Liver (tissue), 9 donors: Measurements from ENCODE around the gene SERINC3. TPM values are rescaled to one million over a fixed set of nuclear protein-coding genes. Genes with fewer than 3 reads are reported as not detected.

Source experiments
- DNase-seq: peaks from one replicate; pipeline ENCODE4 v3.0.0-alpha.2; 2017; ENCODE audit warnings: low spot score
- H3K27ac ChIP-seq, 2 donors: one replicate each; pipeline ENCODE4 v1.7.0; 2013; ENCODE audit warnings: inconsistent platforms in 2 of 2, low read length in 2 of 2, control low read depth in 1 of 2, low read depth in 1 of 2, mild to moderate bottlenecking in 1 of 2
- H3K27me3 ChIP-seq, 4 donors: one replicate each; pipeline versions ENCODE4 v1.6.1 to v1.7.0; 2013; ENCODE audit warnings: low read length in 3 of 4, inconsistent platforms in 1 of 4, mild to moderate bottlenecking in 1 of 4, moderate library complexity in 1 of 4; ENCODE audit not compliant: control insufficient read depth in 4 of 4, insufficient read depth in 4 of 4
- H3K36me3 ChIP-seq, 4 donors: one replicate each; pipeline versions ENCODE4 v1.6.1 to v1.7.0; 2013; ENCODE audit warnings: low read length in 3 of 4, mild to moderate bottlenecking in 3 of 4, low read depth in 1 of 4, moderate library complexity in 1 of 4; ENCODE audit not compliant: control insufficient read depth in 4 of 4, insufficient read depth in 3 of 4
- H3K4me1 ChIP-seq, 4 donors: one replicate each; pipeline versions ENCODE4 v1.6.1 to v1.7.0; 2013; ENCODE audit warnings: low read length in 3 of 4, mild to moderate bottlenecking in 3 of 4, moderate library complexity in 1 of 4; ENCODE audit not compliant: control insufficient read depth in 4 of 4, insufficient read depth in 4 of 4
- H3K4me3 ChIP-seq, 3 donors: one replicate each; pipeline versions ENCODE4 v1.6.1 to v1.7.0; 2013; ENCODE audit warnings: low read length in 3 of 3, control low read depth in 1 of 3, low read depth in 1 of 3, mild to moderate bottlenecking in 1 of 3
- H3K9ac ChIP-seq, 2 donors: one replicate each; pipeline ENCODE4 v1.7.0; 2013; ENCODE audit warnings: low read length in 2 of 2, mild to moderate bottlenecking in 2 of 2, moderate library complexity in 2 of 2, control low read depth in 1 of 2, low read depth in 1 of 2
- H3K9me3 ChIP-seq, 4 donors: one replicate each; pipeline versions ENCODE4 v1.6.1 to v1.7.0; 2013; ENCODE audit warnings: low read length in 3 of 4; ENCODE audit not compliant: control insufficient read depth in 4 of 4
- EGR1 ChIP-seq, 2 donors: IDR thresholded peaks; 2 replicates each; pipeline ENCODE4 v1.6.1; 2016 to 2018; ENCODE audit warnings: antibody characterized with exemption in 2 of 2, low read depth in 2 of 2
- FOXA1 ChIP-seq: IDR thresholded peaks from 2 replicates; pipeline ENCODE4 v1.6.1; 2016; ENCODE audit warnings: antibody characterized with exemption
- HNF4A ChIP-seq, 2 donors: conservative IDR thresholded peaks; 2 replicates each; pipeline ENCODE4 v1.6.1; 2016; ENCODE audit warnings: antibody characterized with exemption in 2 of 2, mild to moderate bottlenecking in 2 of 2
- HNF4G ChIP-seq: IDR thresholded peaks from 2 replicates; pipeline ENCODE4 v1.6.1; 2016; ENCODE audit warnings: antibody characterized with exemption
- JUND ChIP-seq, 2 donors: IDR thresholded peaks; 2 replicates each; pipeline ENCODE4 v1.6.1; 2016; ENCODE audit warnings: antibody characterized with exemption in 2 of 2
- RAD21 ChIP-seq, 2 donors: IDR thresholded peaks; 2 replicates each; pipeline ENCODE4 v1.6.1; 2016; ENCODE audit warnings: antibody characterized with exemption in 2 of 2, mild to moderate bottlenecking in 2 of 2
- SP1 ChIP-seq: IDR thresholded peaks from 2 replicates; pipeline ENCODE4 v1.6.1; 2018; ENCODE audit warnings: antibody characterized with exemption, mild to moderate bottlenecking
- YY1 ChIP-seq: IDR thresholded peaks from 2 replicates; pipeline ENCODE4 v1.6.1; 2016; ENCODE audit warnings: antibody characterized with exemption, mild to moderate bottlenecking
- WGBS: extraction: QIAGEN DNeasy Blood & Tissue Kit; methylation state at CpG from one replicate; pipeline ENCODE4 v1.1.7; 2013; 5-methylcytosine and 5-hydroxymethylcytosine counted together
- polyA plus RNA-seq, 2 donors: library from polyadenylated mRNA; stranded (reverse) in 1 of 2; unstranded in 1 of 2; fragments of 200-250 nt in 1 of 2; fragments of >200 nt in 1 of 2; fragmentation: Nextera tagmentation in 1 of 2; extraction: Ambion mirVana in 1 of 2; gene quantifications; one replicate each; pipeline versions ENCODE4 v1.2.1 to v1.2.3, GENCODE V29; 2013 to 2015
- total RNA-seq, 2 donors: library from RNA; depleted of rRNA; stranded (reverse); fragments of >200 nt; gene quantifications; one replicate each; pipeline ENCODE4 v1.2.3, GENCODE V29; 2014
- TF ChIP-seq, protein P1 (sequence below): IDR thresholded peaks from 2 replicates; pipeline ENCODE4 v1.6.1; 2016; ENCODE audit warnings: antibody characterized with exemption
- TF ChIP-seq, protein P2 (sequence below): IDR thresholded peaks from 2 replicates; pipeline ENCODE4 v1.6.1; 2016; ENCODE audit warnings: antibody characterized with exemption
- TF ChIP-seq, protein P3 (sequence below): fragments of 150-350 bp; IDR thresholded peaks from 2 replicates; pipeline ENCODE4 v1.5.1; 2017; ENCODE audit warnings: improper control_type of control experiment, low read depth, low read length; ENCODE audit not compliant: missing input control
- TF ChIP-seq, protein P4 (sequence below): IDR thresholded peaks from 2 replicates; pipeline ENCODE4 v1.6.1; 2016; ENCODE audit warnings: antibody characterized with exemption, mild to moderate bottlenecking
- donor health status: healthy.
- donor health status: healthy.
- donor health status: healthy.
- donor health status: healthy.
- donor health status: healthy.

The SERINC3 gene
- total and polyA plus RNA-seq, 4 donors: 51.1 to 70.0 (median 58.5) TPM

DNA sequence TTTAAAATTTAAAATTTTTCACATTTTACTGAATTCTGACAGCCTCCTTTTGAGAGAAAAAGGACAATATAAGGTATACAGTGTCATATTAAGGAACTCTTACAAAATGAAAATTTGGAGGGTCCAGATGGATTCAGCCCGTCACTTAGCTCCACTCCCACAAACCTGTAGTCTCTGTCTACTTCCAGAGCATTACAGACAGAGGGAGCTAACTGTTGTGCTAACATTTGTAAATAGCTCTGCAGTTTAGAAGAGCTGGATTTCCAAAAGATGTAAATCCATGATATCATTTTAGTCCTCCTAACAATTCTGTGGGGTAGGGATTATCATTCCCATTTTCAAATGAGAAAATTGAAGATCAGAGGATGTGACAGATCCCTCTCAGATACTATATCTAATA is 16.1 kb upstream of the SERINC3 start:
- Histone ChIP-seq H3K9me3 (no peaks in the 10 kb centered on the region), H3K27ac (no peak overlapping the region), H3K36me3 (no peaks in the 10 kb centered on the region), H3K27me3 (no peaks in the 10 kb centered on the region), H3K9ac (no peak overlapping the region), H3K4me3 (no peak overlapping the region), H3K4me1 (peaks cover 0 to 22% (median 15%) of the 10 kb centered on the region in 4 donors)
- no peak for DNase-seq
- 81% methylated on average over 1 of the region's 1 CpG for WGBS
- no peak for TF ChIP-seq YY1
- TF ChIP-seq RAD21 (IDR thresholded peaks at IDR 0.05): peak in 1 of 2 donors; percentile 12

DNA sequence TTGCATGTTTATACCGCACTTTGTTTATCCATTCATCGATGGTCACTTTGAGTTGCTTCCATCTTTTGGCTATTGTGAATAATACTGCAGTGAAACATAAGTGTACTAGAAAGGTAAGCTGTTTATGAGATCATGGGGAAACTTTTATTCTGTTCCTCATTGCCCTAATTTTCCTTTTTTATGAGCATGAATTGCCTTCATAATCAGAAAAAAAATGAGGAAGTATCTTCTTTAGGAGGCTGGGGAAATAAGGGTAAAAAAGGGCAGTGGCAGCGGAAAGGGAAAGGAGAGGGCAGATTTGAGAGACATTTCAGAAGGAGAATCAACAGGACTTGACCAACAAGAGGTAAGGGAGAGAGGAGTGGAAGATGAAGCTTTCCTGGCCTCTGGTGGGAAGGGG is 14.3 kb upstream of the SERINC3 start:
- TF ChIP-seq SP1: no peak
- 85% methylated on average over 3 of the region's 3 CpGs for WGBS

DNA sequence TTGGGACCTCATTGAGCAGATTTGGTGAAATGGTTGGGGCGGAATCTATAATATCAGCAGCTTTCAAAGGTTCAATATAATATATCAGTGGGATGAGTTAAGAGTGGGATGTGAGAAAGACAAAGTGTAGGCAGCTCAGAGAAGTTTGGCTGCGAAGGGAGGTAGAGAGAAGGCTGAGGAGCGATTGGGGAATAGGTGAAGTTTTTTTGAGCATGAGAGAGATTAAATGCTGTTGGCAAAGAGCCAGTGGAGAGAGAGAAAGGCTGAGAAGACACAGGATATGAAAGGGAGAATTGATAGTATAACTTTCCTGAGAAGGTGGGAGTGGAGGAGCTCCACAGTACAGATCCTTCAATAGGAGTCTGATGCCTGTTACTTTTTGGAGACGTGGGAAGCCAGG is 12.1 kb upstream of the SERINC3 start:
- Histone ChIP-seq H3K27ac (peak overlapping the region in 1 of 2 donors; percentile 12), H3K27me3 (no peaks in the 10 kb centered on the region), H3K4me1 (peaks cover 2 to 24% (median 22%) of the 10 kb centered on the region in 4 donors), H3K36me3 (no peaks in the 10 kb centered on the region), H3K4me3 (no peak overlapping the region), H3K9me3 (no peaks in the 10 kb centered on the region), H3K9ac (no peak overlapping the region)
- WGBS: 80% methylated on average over 4 of the region's 4 CpGs
- DNase-seq: no peak
- TF ChIP-seq, protein P1, sequence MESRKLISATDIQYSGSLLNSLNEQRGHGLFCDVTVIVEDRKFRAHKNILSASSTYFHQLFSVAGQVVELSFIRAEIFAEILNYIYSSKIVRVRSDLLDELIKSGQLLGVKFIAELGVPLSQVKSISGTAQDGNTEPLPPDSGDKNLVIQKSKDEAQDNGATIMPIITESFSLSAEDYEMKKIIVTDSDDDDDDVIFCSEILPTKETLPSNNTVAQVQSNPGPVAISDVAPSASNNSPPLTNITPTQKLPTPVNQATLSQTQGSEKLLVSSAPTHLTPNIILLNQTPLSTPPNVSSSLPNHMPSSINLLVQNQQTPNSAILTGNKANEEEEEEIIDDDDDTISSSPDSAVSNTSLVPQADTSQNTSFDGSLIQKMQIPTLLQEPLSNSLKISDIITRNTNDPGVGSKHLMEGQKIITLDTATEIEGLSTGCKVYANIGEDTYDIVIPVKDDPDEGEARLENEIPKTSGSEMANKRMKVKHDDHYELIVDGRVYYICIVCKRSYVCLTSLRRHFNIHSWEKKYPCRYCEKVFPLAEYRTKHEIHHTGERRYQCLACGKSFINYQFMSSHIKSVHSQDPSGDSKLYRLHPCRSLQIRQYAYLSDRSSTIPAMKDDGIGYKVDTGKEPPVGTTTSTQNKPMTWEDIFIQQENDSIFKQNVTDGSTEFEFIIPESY: no peak
- TF ChIP-seq JUND (IDR thresholded peaks at IDR 0.05): no peak

More for the DNA sequence above, 14.3 kb upstream of the SERINC3 start:
- Histone ChIP-seq H3K27me3 (no peaks in the 10 kb centered on the region), H3K9me3 (no peaks in the 10 kb centered on the region), H3K4me3 (no peak overlapping the region), H3K27ac (no peak overlapping the region), H3K9ac (no peak overlapping the region), H3K4me1 (peaks cover 0 to 23% (median 20%) of the 10 kb centered on the region in 4 donors), H3K36me3 (no peaks in the 10 kb centered on the region)
- no peak for DNase-seq

DNA sequence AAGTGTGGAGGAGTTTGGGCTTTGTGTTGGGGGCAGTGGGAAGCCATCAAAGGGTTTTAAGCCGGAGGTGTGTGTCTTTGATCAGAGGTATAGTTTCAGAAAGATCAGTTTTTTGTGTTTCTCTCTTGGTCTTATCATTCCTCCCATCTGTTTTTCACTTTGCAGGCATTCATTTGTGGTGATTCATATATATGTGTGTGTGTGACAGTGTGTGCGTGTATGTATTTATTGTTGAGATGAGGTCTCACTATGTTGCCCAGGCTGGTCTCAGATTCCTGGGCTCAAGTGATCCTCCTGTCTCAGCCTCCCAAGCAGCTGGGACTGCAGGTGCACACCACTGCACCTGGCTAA is 11.1 kb upstream of the SERINC3 start:
- 83% methylated on average over 2 of the region's 2 CpGs for WGBS
- Histone ChIP-seq H3K9me3 (no peaks in the 10 kb centered on the region), H3K9ac (no peak overlapping the region), H3K4me1 (peaks cover 2 to 24% (median 22%) of the 10 kb centered on the region in 4 donors), H3K27me3 (no peaks in the 10 kb centered on the region), H3K4me3 (peak overlapping the region; percentile 67 to 97 (median 93)), H3K36me3 (no peaks in the 10 kb centered on the region), H3K27ac (peak overlapping the region in 1 of 2 donors; percentile 71)
- TF ChIP-seq, protein P2, sequence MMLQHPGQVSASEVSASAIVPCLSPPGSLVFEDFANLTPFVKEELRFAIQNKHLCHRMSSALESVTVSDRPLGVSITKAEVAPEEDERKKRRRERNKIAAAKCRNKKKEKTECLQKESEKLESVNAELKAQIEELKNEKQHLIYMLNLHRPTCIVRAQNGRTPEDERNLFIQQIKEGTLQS: no peak
- TF ChIP-seq, protein P3, sequence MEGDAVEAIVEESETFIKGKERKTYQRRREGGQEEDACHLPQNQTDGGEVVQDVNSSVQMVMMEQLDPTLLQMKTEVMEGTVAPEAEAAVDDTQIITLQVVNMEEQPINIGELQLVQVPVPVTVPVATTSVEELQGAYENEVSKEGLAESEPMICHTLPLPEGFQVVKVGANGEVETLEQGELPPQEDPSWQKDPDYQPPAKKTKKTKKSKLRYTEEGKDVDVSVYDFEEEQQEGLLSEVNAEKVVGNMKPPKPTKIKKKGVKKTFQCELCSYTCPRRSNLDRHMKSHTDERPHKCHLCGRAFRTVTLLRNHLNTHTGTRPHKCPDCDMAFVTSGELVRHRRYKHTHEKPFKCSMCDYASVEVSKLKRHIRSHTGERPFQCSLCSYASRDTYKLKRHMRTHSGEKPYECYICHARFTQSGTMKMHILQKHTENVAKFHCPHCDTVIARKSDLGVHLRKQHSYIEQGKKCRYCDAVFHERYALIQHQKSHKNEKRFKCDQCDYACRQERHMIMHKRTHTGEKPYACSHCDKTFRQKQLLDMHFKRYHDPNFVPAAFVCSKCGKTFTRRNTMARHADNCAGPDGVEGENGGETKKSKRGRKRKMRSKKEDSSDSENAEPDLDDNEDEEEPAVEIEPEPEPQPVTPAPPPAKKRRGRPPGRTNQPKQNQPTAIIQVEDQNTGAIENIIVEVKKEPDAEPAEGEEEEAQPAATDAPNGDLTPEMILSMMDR: no peak
- TF ChIP-seq, protein P4, sequence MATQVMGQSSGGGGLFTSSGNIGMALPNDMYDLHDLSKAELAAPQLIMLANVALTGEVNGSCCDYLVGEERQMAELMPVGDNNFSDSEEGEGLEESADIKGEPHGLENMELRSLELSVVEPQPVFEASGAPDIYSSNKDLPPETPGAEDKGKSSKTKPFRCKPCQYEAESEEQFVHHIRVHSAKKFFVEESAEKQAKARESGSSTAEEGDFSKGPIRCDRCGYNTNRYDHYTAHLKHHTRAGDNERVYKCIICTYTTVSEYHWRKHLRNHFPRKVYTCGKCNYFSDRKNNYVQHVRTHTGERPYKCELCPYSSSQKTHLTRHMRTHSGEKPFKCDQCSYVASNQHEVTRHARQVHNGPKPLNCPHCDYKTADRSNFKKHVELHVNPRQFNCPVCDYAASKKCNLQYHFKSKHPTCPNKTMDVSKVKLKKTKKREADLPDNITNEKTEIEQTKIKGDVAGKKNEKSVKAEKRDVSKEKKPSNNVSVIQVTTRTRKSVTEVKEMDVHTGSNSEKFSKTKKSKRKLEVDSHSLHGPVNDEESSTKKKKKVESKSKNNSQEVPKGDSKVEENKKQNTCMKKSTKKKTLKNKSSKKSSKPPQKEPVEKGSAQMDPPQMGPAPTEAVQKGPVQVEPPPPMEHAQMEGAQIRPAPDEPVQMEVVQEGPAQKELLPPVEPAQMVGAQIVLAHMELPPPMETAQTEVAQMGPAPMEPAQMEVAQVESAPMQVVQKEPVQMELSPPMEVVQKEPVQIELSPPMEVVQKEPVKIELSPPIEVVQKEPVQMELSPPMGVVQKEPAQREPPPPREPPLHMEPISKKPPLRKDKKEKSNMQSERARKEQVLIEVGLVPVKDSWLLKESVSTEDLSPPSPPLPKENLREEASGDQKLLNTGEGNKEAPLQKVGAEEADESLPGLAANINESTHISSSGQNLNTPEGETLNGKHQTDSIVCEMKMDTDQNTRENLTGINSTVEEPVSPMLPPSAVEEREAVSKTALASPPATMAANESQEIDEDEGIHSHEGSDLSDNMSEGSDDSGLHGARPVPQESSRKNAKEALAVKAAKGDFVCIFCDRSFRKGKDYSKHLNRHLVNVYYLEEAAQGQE: no peak
- TF ChIP-seq SP1: no peak
- no peak for TF ChIP-seq FOXA1
- no peak for TF ChIP-seq JUND (IDR thresholded peaks at IDR 0.05)
- no peak for TF ChIP-seq HNF4G
- TF ChIP-seq, protein P1: no peak
- no peak for TF ChIP-seq HNF4A (conservative IDR thresholded peaks at IDR 0.05)
- TF ChIP-seq EGR1 (IDR thresholded peaks at IDR 0.05; ENCODE audit: low read depth in 2 of 2): no peak
- DNase-seq: no peak
